ACC112 (cell line): ENCODE measurements around the gene NOTUM.
A peak's percentile ranks its signal among the peaks of the same experiment; 100 is the strongest.

Experiments used
- H2AFZ ChIP-seq: fragments of 200-600 bp; sonication (generic); one replicate; pipeline ENCODE4 v1.6.0; 2017; ENCODE audit warnings: antibody characterized with exemption, low read length; ENCODE audit not compliant: unreplicated experiment
- H3K27ac ChIP-seq: fragments of 200-600 bp; sonication (generic); 2 replicates; pipeline ENCODE4 v1.5.1; 2014; ENCODE audit warnings: low read depth, mild to moderate bottlenecking, antibody characterized with exemption, low read length, moderate library complexity
- H3K27me3 ChIP-seq: fragments of 200-600 bp; sonication (generic); 2 replicates; pipeline ENCODE4 v1.6.1; 2014; ENCODE audit warnings: mild to moderate bottlenecking, antibody characterized with exemption, low read length, moderate library complexity, mixed read lengths; ENCODE audit not compliant: insufficient read depth
- H3K36me3 ChIP-seq: fragments of 200-600 bp; sonication (generic); 2 replicates; pipeline ENCODE4 v1.6.1; 2016; ENCODE audit warnings: mild to moderate bottlenecking, antibody characterized with exemption, low read length, moderate library complexity, mixed read lengths; ENCODE audit not compliant: insufficient read depth
- H3K4me1 ChIP-seq: fragments of 200-600 bp; sonication (generic); one replicate; pipeline ENCODE4 v1.6.1; 2016; ENCODE audit warnings: low read length, mixed read lengths; ENCODE audit not compliant: insufficient read depth, unreplicated experiment, control insufficient read depth
- H3K4me3 ChIP-seq: fragments of 200-600 bp; sonication (generic); 2 replicates; pipeline ENCODE4 v1.5.1; 2014; ENCODE audit warnings: mild to moderate bottlenecking, low read depth, low read length
- H3K79me2 ChIP-seq: fragments of 200-600 bp; sonication (generic); one replicate; pipeline ENCODE4 v1.6.0; 2016; ENCODE audit warnings: low read length; ENCODE audit not compliant: control insufficient read depth, unreplicated experiment, insufficient read depth

The NOTUM gene

DNA sequence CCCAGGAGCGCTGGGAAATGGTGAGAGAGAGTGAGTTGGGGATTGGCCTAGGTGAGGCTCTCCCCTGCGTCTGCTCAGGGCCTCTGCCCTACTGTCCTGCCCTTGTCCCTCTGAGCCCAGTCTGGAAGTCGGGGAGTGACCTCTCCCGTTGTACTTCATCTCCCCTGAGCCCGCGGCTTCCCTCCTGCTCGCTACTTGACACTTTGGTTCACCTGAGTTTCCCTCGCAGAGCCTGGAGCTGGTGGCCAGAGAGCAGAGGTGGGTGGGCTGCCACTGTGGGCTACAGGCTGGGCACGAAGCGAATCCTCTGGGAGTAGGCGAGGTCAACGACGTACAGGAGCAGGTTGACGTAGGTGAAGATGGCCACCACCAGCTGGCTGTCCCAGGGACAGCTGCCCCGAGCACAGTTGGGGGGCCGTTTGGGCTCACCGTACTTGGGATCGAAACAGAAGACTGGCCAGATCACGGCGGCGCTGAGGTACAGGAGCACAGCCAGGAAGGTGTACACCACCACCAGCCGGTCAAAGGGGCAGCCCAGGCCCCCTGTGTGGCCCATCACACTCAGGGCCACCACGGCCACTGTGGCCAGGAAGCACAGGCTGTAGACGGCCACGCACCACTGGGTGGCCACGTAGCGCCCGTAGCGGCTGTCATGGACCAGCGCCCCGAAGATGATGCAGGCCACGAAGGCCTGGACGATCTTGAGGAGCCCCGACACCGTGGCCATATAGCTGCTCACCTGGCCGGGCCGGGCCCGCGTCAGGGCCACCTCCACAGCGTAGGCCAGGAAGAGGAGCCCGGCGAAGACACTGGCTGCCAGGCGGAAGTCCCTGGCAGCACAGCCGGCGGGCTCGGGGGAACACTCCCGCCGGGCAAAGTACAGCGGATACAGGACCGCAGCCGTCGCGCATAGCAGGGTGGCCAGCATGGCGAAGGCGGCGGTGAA, 20.2 kb downstream of the NOTUM start:
- H3K27ac ChIP-seq, result no peak overlapping the region
- H3K79me2 ChIP-seq, result peaks cover 2% of the 10 kb centered on the region
- H3K4me1 ChIP-seq, result no peaks in the 10 kb centered on the region
- no peaks in the 10 kb centered on the region for H3K27me3 ChIP-seq
- no peak overlapping the region for H3K4me3 ChIP-seq
- no peaks in the 10 kb centered on the region for H3K36me3 ChIP-seq
- H2AFZ ChIP-seq, result no peak overlapping the region

DNA sequence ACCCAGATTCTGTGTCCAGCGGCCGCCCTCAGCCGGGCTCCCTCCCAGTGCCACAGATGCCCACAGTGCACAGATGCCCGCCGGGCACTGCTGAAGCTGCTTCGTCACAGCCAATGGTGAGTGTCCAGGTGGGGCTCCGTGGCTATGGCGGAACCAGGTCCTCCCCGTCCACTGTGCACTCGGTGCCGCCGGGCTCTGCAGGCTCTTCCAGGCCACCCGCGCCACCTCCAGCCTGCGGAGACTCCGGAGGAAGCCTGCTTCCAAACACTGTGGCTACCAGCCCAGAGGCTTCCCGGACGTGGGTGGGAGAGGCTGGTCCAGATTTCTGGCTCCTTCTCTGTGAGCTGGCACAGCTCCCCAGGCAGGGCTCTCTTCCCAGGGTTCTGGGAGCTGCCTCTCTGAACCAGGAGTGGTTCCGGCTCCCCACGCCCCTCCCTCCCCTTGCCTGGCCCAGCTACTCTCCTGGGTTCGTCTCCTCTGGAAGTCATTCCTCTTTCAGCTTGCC, 21.1 kb downstream of the NOTUM start:
- no peaks in the 10 kb centered on the region for H3K4me1 ChIP-seq
- H3K27me3 ChIP-seq, result no peaks in the 10 kb centered on the region
- peaks cover 4% of the 10 kb centered on the region for H3K79me2 ChIP-seq
- no peak overlapping the region for H2AFZ ChIP-seq
- no peaks in the 10 kb centered on the region for H3K36me3 ChIP-seq
- H3K27ac ChIP-seq, result no peak overlapping the region
- no peak overlapping the region for H3K4me3 ChIP-seq

DNA sequence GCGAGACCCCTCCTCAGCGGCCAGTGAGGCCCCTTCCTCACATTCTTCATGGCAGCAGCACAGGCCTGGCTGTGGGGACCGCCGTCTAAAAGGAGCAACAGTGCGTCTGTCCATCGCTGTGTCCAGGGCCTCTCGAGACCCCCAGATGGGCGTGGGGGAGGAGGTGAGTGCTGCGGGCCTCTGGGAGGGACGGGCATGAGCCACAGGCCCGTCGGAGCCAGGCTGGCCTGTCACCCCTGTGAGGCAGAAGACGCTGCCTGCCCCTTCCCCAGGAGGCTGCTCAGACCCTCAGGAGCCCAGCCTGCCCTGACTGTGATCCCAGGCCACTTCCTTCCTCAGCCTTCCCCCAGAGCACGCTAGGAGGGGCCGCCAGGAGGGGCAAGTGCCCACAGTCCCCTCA, 21.8 kb downstream of the NOTUM start:
- Histone ChIP-seq H2AFZ (no peak overlapping the region), H3K27ac (no peak overlapping the region), H3K36me3 (no peaks in the 10 kb centered on the region), H3K4me3 (no peak overlapping the region), H3K79me2 (peaks cover 4% of the 10 kb centered on the region), H3K4me1 (no peaks in the 10 kb centered on the region), H3K27me3 (no peaks in the 10 kb centered on the region)

DNA sequence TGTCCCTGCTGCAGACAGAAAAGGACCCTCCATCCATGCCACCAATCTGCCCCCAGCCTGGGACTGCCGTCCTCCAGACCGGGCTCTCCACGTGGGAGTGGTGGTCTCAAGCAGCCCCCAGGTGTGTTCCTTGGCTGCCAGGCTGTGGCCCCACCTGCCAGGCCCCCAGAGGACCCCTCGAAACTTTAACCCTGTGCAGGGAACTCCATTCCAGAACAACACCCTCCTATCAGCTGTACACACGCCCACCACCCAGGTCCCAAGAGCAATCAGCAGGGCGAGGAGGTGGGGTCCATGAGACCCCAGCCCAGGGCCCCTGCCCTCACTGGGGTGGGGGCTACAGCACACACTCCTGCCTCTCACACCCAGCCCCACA, 25.3 kb downstream of the NOTUM start:
- no peaks in the 10 kb centered on the region for H3K36me3 ChIP-seq
- H2AFZ ChIP-seq, result no peak overlapping the region
- H3K27ac ChIP-seq, result no peak overlapping the region
- H3K4me1 ChIP-seq, result no peaks in the 10 kb centered on the region
- H3K27me3 ChIP-seq, result no peaks in the 10 kb centered on the region
- H3K4me3 ChIP-seq, result peak overlapping the region; percentile 89
- peaks cover 4% of the 10 kb centered on the region for H3K79me2 ChIP-seq

DNA sequence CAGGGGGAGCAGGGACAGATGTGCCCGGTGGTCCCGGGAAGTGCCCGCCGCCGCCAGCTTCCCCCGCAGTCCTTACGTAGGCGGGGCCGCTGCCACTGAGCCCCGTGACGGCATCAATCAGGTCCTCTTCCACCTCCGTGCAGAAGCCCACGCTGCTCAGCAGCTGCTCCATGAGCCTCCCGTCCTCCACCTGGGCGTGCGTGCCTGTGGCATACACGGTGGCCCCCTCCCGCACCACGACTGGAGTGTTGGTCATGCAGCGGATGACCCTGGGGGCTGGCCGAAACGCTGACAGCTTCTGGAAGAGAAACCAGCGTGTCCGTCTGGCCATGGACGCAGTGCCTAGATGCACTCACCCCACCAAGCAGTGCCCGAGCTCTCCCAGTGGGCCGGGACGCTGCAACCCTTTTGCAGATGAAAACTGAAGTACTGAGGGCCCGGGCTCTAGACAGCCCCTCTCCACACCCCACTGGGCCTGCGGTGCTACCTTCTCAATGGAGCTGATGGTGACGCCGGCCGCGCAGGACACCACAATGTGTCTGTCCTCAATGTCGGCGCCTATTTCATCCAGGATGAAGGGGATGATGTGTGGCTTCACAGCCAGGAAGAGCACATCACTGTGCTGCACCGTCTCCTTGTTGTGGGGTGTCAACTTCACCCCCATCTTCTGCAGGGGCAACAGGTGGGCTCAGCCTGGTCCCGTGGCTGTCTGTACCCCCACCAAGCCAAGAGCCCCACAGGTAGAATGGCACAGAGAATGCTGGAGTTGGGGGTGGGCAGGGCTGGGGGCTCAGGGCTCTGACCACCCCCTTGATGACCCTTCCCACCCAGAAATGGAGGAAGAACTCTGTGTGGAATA, 25.9 kb downstream of the NOTUM start:
- H3K27me3 ChIP-seq, result no peaks in the 10 kb centered on the region
- H3K4me3 ChIP-seq, result no peak overlapping the region; the same call in 1 of the 2 replicates
- peaks cover 4% of the 10 kb centered on the region for H3K79me2 ChIP-seq
- H3K27ac ChIP-seq, result no peak overlapping the region
- H3K36me3 ChIP-seq, result no peaks in the 10 kb centered on the region
- H2AFZ ChIP-seq, result no peak overlapping the region
- no peaks in the 10 kb centered on the region for H3K4me1 ChIP-seq

DNA sequence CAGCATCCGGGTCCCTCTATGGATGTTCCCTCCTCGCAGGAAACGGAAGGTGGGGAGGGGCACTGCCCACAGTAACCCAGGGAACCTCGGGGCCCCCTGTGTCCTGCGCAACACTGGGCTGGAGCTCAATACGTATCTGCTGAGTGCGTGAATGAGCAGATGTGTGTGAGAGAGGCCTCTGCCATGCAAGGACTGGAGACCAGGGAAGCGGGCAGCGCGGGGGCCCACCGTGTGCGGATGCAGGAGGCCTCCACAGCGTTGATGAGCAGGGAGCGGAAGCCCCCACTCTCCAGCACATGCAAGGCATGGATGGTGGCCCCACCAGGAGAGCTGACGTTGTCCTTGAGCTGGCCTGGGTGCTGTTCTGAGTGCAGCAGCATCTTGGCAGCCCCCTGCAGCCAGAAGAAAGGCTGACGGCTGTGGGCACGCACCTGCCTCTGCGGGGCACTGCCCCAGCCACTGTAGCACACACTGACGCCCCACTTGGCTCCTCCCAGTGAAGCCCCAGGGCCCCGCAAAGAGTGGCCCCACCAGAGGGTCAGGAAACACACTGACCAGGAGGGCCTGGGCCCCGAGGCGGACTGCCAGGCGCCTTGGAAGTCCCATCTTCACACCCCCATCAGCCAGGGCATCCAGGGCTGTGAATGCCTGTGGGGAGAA, 26.8 kb downstream of the NOTUM start:
- no peaks in the 10 kb centered on the region for H3K27me3 ChIP-seq
- no peak overlapping the region for H2AFZ ChIP-seq
- peaks cover 4% of the 10 kb centered on the region for H3K79me2 ChIP-seq
- H3K4me3 ChIP-seq, result no peak overlapping the region
- no peaks in the 10 kb centered on the region for H3K36me3 ChIP-seq
- H3K27ac ChIP-seq, result no peak overlapping the region
- H3K4me1 ChIP-seq, result no peaks in the 10 kb centered on the region

DNA sequence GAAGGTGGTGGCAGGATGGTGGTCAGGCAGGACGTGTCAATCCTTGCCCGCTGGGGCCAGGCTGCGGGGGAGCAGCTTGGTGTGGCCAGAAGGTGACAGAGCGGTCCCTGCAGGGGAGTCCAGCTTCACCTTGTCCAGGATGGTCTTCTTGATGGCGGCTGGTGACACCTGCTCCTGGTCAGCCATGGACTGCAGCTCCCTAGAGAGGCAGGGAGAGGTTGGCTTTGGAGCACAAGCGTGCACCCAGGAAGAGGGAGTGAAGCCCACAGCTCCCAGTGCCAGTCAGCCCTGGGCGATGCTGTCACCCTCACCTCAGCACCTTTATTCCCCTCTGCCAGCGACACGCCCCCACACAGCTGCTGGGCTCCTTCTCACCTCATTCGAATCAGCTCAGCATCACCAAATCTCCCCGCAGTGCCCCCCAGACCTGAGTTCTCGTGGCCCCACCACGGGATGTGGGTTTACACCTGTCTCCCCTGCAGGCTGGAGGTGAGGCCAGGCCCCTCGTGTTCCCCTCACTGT, 27.7 kb downstream of the NOTUM start:
- peaks cover 4% of the 10 kb centered on the region for H3K79me2 ChIP-seq
- H3K4me3 ChIP-seq, result no peak overlapping the region
- no peaks in the 10 kb centered on the region for H3K4me1 ChIP-seq
- no peak overlapping the region for H2AFZ ChIP-seq
- no peaks in the 10 kb centered on the region for H3K27me3 ChIP-seq
- H3K36me3 ChIP-seq, result no peaks in the 10 kb centered on the region
- H3K27ac ChIP-seq, result no peak overlapping the region

DNA sequence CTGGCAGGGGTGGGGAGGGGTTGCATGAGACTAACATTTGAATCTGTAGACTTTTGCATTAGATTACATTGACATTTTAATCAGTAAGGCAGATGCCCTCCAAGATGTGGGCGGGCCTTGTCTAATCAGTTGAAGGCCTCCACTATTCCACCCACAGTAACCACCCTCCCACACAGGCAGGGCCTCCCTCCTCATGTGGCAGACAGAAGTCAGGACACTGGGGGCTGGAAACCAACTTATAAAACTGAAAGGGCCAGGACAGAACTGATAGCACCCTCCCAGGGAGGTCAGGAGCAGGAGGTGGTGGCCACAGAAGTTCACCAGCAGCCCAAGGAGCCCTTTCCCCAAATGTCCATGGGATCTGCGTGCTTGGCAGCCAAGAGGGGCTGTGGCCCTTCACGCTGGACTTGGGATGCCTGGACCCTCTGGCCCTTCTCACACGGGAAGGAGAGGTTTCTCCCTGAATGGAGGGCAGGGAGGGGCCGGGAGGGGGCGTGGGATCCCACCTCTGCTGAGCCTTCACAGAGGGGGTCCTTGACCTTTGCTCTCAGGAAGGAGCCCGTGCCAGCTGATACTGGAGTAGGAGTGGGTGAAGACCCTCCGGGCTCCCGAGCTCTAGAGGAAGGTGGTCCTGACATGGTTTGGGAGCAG, 28.5 kb downstream of the NOTUM start:
- no peaks in the 10 kb centered on the region for H3K36me3 ChIP-seq
- no peaks in the 10 kb centered on the region for H3K4me1 ChIP-seq
- no peak overlapping the region for H3K27ac ChIP-seq
- H2AFZ ChIP-seq, result no peak overlapping the region
- H3K4me3 ChIP-seq, result no peak overlapping the region
- no peaks in the 10 kb centered on the region for H3K27me3 ChIP-seq
- peaks cover 4% of the 10 kb centered on the region for H3K79me2 ChIP-seq

DNA sequence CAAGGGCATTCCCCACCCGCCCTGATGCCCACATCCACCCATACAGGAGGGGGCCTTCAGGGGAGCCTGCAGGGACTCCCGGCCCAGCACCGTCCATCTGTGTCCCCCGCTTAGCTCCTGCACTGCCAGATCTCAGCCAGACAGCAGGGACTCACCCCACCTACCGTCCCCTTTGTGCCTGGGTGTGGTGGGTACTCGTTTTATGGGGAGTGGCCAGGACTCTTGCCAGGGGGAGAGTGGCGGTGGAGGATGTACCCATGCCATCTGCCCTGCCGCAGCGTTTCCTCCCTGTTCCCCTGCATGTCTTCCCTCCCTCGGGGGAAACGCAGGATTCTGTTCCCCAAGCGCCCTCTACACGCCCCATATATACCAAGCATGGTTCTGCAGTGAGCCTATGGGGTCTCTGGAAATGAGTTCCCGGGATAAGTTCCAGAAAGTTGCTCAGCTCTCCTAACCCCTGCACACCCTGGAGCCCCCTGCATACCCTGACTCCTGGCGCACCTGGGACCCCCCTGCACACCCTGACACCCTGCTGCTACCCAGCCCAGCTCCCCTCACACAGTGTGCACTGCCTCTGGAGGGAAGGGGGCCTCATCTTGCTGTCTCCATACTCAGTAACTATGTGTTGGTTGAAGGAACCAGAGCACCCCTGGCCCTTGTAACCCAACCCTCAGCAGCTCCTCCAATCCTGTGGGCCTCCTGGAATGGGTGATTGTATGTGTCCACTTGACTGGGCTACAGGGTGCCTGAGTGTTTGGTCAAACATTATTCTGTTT, 29.2 kb downstream of the NOTUM start:
- Histone ChIP-seq H3K4me1 (no peaks in the 10 kb centered on the region), H3K36me3 (no peaks in the 10 kb centered on the region), H3K27me3 (no peaks in the 10 kb centered on the region), H2AFZ (no peak overlapping the region), H3K4me3 (no peak overlapping the region), H3K79me2 (peaks cover 8% of the 10 kb centered on the region), H3K27ac (no peak overlapping the region)
